GM21619 (cell line): ENCODE results near the gene CACNG3.
"Not testable (repeated sequence)": the region's sequence is repeated elsewhere in the genome, so short reads cannot be mapped to it uniquely, and the experiment has no call there.

Experiments
- ATAC-seq: cut with Tn5 transposase; IDR thresholded peaks from one replicate; pipeline ENCODE4 v1.9.1; 2021; ENCODE audit not compliant: unreplicated experiment

Gene CACNG3

DNA sequence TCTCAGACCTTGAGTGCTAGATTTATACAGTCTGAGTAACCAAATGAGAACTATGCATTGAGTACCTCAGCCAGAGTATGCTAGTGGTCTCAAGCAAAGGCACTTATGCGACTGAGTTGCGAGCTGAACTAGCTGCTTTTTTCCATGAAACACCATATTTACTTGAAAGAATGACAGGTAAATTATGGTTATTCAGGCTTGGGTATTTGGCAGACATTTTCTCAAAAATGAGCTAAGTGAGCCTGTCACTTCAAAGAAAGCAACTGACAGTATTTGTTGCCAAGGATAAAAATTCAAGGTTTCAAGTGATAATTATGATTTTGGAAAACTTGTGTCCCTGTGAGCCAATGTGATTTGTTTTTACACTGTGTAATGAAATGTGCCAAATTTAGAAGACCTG lies 19.3 kb downstream of the CACNG3 start:
- ATAC-seq: no peak

GRCh38 chr16:24279982-24280515 lies 23.9 kb downstream of the CACNG3 start:
- no peak for ATAC-seq

DNA sequence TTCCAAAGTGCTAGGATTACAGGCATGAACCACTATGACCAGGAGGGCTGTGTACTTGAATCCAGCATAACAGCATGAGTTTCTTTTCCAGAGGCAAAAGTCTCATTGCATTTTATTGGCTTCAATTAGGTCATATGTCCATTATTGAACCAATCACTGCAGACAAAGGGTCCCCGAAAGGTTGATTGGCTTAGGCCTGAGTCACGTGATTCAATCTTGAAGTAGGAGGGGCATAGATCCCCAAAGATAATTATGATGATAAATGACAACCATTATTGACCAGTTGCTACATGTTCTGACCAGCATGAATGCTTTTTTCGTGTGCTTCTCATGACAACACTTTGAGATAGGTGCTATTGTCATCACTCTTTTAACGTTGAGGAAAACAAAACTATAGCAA lies 25.3 kb downstream of the CACNG3 start:
- ATAC-seq: no peak

GRCh38 chr16:24282141-24282540 lies 26.0 kb downstream of the CACNG3 start:
- no peak for ATAC-seq

GRCh38 chr16:24286741-24287405 lies 30.7 kb downstream of the CACNG3 start:
- ATAC-seq: no peak

GRCh38 chr16:24288516-24288915 lies 32.4 kb downstream of the CACNG3 start:
- ATAC-seq: no peak

DNA sequence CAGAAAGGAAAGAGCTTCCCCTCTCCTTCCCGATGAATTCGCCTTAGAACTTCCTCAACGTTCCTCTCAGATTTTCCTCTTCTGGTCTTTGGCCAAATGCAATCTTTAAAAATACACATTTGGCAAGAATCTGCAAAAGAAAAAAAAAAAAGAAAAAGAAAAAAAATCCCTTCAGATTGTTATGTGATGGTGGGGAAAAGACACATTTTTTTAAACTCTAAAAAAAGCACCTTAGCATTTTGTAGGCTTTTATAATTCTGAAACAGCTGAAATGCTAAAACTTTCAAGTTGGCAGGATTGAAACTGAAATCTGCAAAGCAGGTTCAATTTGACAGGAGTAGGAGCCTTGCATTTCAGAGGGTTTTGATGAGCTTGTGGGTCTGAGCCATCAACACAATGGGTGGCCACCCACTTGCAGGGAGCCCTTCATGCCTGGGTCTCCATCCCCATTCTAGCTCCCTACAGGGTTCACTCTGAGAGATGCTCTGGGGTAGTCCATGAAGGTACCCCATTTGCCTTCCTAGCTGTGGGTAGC lies 33.1 kb downstream of the CACNG3 start:
- no peak for ATAC-seq

- ATAC-seq: no peak
Observed at GRCh38 chr16:24291932-24292331, 35.8 kb downstream of the CACNG3 start.

- ATAC-seq: no peak
Observed at GRCh38 chr16:24294131-24294530, 38.0 kb downstream of the CACNG3 start.

DNA sequence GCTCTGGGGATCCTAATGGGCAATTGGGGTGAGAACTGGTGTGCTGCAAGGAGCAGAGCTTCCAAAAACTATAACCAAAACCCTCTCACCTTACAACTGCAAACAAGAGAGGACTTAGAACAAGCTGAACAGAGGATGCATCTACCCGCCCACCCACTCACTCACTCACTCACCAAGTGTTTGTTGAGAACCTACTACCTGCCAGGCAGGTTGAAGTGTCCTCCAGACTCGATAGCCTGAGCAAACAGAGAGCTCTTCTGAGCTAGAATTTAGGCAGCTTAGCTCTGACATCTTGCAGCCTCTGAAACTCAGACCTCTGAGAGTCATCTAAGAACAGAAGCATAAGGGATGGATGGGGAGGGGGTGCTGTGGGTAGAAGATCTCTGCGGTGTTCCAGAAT lies 41.2 kb downstream of the CACNG3 start:
- ATAC-seq: no peak

- ATAC-seq: no peak
Observed at GRCh38 chr16:24298548-24299167, 42.5 kb downstream of the CACNG3 start.

DNA sequence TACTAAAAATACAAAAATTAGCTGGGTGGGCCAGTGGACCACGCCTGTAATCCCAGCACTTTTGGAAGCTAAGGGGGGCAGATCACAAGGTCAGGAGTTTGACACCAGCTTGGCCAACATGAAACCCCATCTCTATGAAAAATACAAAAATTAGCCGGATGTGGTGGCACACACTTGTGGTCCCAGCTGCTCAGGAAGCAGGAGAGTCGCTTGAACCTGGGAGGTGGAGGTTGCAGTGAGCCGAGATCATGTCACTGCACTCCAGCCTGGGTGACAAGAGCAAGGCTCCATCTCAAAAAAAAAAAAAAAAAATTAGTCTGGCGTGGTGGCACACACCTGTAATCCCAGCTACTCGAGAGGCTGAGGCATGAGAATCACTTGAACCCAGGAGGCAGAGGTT lies 44.6 kb downstream of the CACNG3 start:
- ATAC-seq: not testable (repeated sequence)

DNA sequence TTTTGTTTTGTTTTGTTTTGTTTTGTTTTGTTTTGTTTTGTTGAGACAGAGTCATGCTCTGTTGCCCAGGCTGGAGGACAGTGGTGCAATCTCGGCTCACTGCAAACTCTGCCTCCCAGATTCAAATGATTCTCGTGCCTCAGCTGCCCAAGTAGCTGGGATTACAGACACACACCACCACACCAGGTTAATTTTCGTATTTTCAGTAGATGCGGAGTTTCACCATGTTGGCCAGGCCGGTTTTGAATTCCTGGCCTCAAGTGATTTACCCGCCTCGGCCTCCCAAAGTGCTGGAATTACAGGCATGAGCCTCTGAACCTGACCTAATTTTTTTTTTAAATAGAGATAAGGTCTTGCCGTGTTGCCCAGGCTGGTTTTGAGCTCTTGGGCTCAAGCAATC lies 46.5 kb downstream of the CACNG3 start:
- no peak for ATAC-seq

- ATAC-seq: no peak
Observed at GRCh38 chr16:24308200-24308599, 52.1 kb downstream of the CACNG3 start.

DNA sequence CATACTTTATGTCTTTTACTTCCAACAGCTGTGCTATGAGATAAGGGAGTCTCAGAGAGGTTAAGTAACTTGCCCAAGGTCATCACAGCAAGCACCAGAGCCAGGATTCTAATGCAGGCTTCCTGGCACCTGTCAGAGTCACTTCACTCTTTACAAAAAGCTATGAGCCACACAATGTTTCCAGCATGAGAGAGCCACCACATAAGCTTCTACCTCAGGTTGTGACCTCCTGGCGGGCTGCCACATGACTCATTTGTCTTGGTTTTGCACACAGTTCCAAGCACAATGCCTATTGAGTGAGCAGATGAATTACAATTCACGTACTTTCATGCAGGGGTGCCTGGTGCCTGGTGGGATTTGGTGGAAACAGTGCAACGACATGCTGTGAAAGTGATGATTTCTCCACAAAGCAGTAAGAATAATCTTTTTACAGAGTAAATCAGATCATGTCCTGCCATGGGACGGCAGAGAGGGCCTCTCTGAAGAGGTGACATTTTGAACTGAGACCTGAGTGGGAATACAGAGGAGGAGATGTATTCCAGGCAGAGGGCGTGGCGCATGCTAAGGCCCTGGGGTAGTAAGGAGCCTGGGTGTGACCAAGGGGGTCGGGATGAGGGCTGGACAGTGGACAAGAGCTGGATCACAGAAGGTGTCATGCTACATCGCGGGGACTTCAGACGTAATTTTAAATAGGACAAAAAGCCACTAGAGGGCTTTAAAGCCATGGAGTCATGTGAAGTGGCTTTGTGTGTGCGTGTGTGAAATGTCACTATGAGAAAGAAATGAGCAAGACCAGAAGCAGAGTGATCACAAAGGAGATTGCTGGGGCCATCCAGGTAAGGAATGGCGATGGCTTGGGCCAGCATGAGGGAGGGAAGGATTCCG lies 53.4 kb downstream of the CACNG3 start:
- ATAC-seq: no peak

- ATAC-seq: no peak
Observed at GRCh38 chr16:24315343-24315742, 59.2 kb downstream of the CACNG3 start.

GRCh38 chr16:24318680-24319079 lies 62.5 kb downstream of the CACNG3 start:
- ATAC-seq: no peak

DNA sequence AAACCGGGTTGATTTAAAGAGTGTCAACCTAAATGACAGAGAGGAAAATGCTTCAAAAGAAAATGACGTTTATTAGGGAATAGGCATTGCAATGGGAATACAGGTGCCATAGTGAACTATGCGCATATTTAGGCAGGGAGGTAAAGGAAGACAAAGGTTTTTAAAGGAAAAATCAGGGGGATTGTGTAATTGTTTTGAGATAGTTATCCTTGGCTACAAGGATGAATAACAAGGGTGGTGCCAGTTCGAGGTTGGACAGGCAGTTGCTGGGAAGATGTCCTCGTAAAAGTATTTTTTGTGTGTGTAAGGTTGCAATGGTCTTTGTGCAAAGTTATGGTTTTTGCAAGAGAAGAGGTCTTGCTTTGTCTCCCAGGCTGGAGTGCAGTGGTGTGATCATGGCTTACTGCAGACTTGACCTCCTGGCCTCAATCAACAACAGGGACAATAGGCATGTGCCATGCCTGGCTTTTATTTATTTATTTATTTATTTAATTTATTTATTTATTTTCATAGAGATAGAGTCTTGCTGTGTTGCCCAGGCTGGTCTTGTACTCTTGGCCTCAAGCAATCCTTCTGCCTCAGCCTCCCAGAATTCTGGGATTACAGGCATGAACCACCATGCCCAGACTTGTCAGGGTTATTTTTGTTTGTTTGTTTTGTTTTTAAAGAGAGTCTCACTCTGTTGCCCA lies 63.1 kb downstream of the CACNG3 start:
- no peak for ATAC-seq

- ATAC-seq: no peak
Observed at GRCh38 chr16:24322106-24322505, 66.0 kb downstream of the CACNG3 start.

GRCh38 chr16:24324421-24324820 lies 68.3 kb downstream of the CACNG3 start:
- no peak for ATAC-seq
